Measurements from ENCODE around the gene KCNN1.
"Not testable (repeated sequence)": the region's sequence is repeated elsewhere in the genome, so short reads cannot be mapped to it uniquely, and the experiment has no call there.

The KCNN1 gene

DNA sequence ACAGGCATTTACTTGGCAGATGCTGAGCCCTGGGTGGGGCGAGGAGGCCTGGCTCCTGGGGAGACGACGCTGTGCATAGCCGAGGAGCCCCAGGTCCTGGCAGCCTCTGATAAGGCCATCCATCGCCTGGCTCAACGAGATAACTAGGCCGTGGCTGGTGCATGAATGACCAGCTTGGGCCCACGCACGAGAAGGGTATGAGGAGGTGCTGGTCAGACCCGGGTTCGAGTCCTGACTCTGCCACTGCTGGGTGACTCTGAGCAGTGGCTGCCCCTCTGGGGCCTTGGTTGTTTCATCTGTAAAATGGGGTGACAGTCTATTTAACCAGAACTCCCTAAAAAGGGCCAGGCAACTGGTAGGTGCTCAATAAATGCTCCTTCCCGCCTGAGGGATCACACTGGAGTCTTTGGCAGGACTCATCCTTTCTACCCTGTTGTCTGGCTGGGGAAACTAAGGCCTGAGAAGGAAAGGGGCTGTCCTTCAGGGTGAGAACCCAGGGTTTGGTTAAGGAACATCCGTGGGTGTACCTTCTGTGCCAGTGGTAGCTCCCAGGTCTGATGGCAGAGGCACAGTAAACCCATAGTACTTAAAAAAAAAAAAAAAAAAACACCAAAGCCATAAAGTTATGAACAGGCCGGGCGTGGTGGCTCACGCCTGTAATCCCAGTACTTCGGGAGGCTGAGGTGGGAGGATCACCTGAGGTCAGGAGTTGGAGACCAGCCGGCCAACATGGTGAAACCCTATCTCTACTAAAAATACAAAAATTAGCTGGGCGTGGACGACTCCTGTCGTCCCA is 33.0 kb downstream of the KCNN1 start:
- TF ChIP-seq LEF1 (IDR thresholded peaks at IDR 0.05; ENCODE audit: borderline replicate concordance): no peak
- TF ChIP-seq ZNF384 (IDR thresholded peaks at IDR 0.05): no peak
- no peak for TF ChIP-seq SUZ12 (IDR thresholded peaks at IDR 0.05)
- no peak for TF ChIP-seq ARNT (IDR thresholded peaks at IDR 0.05)
- TF ChIP-seq TARDBP (IDR thresholded peaks at IDR 0.05): no peak
- no peak for TF ChIP-seq ELF4 (IDR thresholded peaks at IDR 0.05)
- no peak for TF ChIP-seq HDGF (IDR thresholded peaks at IDR 0.05; ENCODE audit: borderline replicate concordance)
- TF ChIP-seq, protein P1, sequence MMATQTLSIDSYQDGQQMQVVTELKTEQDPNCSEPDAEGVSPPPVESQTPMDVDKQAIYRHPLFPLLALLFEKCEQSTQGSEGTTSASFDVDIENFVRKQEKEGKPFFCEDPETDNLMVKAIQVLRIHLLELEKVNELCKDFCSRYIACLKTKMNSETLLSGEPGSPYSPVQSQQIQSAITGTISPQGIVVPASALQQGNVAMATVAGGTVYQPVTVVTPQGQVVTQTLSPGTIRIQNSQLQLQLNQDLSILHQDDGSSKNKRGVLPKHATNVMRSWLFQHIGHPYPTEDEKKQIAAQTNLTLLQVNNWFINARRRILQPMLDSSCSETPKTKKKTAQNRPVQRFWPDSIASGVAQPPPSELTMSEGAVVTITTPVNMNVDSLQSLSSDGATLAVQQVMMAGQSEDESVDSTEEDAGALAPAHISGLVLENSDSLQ (IDR thresholded peaks at IDR 0.05): no peak
- POLR2A ChIA-PET: no interaction called here
- CTCF ChIA-PET: interaction anchor here (0.6 to 0.8 kb wide), 2 partner anchors 29 to 61 kb away, joined by 3 to 5 read pairs; no protein-coding TSS in a partner anchor
- no peak for DNase-seq (ENCODE audit: extremely low spot score)

DNA sequence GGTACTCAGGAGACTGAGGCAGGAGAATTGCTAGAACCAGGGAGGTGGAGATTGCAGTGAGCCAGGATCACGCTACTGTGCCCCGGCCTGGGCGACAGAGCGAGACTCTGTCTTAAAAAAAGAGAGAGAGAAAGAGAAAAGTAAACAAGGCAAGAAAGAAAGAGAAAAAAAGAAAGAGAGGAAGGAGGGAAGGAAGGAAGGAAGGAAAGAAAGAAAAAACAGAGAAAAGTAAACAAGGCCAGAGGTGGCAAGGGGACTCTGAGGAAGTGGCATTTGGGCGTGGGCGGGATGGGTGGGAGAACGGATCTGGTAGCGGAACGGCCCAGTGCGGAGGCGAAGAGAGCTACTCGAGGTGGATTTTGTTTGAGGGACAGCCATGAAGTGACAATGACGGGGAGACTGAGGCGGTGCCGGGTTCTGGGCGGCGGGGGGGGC is 33.6 kb downstream of the KCNN1 start:
- TF ChIP-seq BHLHE40 (IDR thresholded peaks at IDR 0.05; ENCODE audit: borderline replicate concordance) (no peak), HDGF (IDR thresholded peaks at IDR 0.05; ENCODE audit: borderline replicate concordance) (no peak)
- TF ChIP-seq, protein P1 (IDR thresholded peaks at IDR 0.05): no peak
- DNase-seq (ENCODE audit: extremely low spot score): no peak
- CTCF ChIA-PET: interaction anchor here (0.8 kb wide), 1 partner anchor 62 kb away, joined by 5 read pairs; no protein-coding TSS in a partner anchor
- POLR2A ChIA-PET: interaction anchor here (1.4 kb wide), 1 partner anchor 68 kb away, joined by 5 read pairs; the partner anchor contains the start of gene CCDC124

DNA sequence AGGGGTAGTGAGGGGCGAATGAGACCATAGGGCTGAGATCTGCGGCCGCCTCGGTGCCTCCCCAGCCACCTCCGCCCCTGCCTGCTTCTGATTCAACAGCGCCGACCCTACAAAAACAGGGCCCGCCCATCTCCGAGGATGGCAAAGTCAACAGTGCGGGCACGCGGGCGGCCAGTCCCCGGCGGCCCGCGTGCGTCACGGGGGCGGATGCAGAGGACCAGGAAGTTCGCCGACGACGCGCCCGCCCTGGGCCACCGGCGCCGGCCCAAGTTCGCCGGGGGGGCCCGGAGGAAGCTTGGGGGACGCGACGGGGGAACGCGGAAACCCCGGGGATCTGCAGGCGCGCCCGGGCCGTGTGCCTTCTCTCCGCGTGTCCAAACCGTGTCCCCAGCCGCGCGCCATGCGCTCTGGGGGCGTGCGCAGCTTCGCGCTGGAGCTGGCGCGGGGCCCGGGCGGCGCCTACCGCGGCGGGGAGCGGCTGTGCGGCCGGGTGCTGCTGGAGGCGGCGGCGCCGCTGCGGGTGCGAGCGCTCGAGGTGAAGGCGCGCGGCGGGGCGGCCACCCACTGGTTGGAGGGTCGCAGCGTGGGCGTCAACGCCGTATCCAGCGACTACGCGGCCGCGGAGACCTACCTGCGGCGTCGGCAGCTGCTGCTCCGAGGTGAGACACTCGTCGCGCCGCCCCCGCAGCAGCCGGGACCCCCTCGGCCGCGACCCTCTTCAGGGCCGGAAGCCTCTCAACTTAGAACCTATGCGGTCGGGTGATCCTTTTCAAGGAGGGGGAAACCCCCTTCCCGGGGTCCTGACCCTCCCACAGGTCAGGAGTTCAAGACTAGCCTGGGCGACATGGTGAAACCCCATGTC is 34.2 kb downstream of the KCNN1 start:
- TF ChIP-seq L3MBTL2 (conservative IDR thresholded peaks at IDR 0.05): peak; percentile 84
- TF ChIP-seq ARNT (IDR thresholded peaks at IDR 0.05): no peak
- peak; percentile 63 for DNase-seq (ENCODE audit: extremely low spot score)
- ChIA-PET POLR2A (interaction anchor here (1.2 to 1.4 kb wide), 2 partner anchors 69 to 142 kb away, joined by 4 to 5 read pairs; partner anchors contain the start of genes CCDC124 and RPL18A), CTCF (interaction anchor here (0.8 kb wide), 1 partner anchor 63 kb away, joined by 5 read pairs; no protein-coding TSS in a partner anchor)

DNA sequence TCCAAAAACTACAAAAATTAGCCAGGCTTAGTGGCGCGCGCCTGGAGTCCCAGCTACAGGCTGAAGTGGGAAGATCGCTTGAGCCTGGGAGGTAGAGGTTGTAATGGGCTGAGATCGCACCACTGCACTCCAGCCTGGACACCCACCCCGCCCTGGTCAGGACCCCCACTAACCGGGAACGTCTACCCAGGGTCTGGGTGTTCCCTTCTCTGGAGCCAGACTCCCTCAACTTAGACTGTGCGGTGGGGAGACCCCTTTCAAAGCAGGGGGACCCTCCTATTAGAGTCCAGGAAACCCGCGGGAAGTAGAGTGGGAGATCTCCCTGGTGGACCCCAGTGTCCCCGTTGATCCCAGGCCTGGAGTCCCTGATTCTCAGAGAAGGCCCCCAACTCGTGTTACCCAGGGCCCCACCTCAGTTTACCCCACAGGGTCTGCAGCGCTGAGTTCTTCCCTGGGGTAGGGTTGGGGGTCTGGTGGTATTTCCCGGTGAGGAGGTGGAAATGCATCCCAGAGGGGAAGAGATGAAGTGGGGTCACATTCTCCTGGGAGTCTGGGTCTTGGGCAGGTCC is 35.0 kb downstream of the KCNN1 start:
- TF ChIP-seq SP1 (IDR thresholded peaks at IDR 0.05): no peak
- TF ChIP-seq ELF4 (IDR thresholded peaks at IDR 0.05): no peak
- ChIA-PET CTCF (interaction anchor here (1.8 kb wide), 1 partner anchor 58 kb away, joined by 9 read pairs; no protein-coding TSS in a partner anchor), POLR2A (interaction anchor here (1.2 to 1.4 kb wide), 2 partner anchors 69 to 142 kb away, joined by 4 to 5 read pairs; partner anchors contain the start of genes CCDC124 and RPL18A)
- DNase-seq (ENCODE audit: extremely low spot score): no peak

DNA sequence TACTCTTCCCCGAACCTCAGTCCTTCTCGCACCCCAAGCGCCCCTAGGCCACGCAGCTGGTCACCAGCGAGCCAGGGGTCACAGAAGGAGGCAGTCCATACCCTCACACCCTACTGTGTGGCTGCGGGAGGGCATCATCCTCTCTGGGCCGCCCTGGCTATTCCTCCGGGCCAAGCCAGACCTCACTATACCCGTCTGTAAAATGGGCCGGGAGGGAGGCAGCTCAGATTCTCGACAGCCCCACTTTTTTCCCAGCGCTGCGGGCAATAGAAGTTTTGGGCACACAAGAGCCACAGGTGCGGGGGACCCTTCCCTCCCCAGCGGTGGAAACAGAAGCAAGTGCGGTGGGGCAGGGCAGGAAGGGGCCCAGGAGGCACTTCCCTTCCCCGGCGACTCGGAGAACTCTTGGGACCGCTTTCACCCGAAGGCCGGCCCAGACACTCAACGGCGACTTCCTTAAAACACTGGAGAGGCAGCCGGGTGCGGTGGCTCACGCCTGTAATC is 35.5 kb downstream of the KCNN1 start:
- TF ChIP-seq FOXM1 (IDR thresholded peaks at IDR 0.05; ENCODE audit: borderline replicate concordance) (no peak), TARDBP (IDR thresholded peaks at IDR 0.05) (no peak), SP1 (IDR thresholded peaks at IDR 0.05) (no peak), FOXA1 (IDR thresholded peaks at IDR 0.05) (no peak), L3MBTL2 (conservative IDR thresholded peaks at IDR 0.05) (no peak), ARNT (IDR thresholded peaks at IDR 0.05) (no peak), LEF1 (IDR thresholded peaks at IDR 0.05; ENCODE audit: borderline replicate concordance) (no peak), ELF4 (IDR thresholded peaks at IDR 0.05) (no peak), HDGF (IDR thresholded peaks at IDR 0.05; ENCODE audit: borderline replicate concordance) (no peak), BHLHE40 (IDR thresholded peaks at IDR 0.05; ENCODE audit: borderline replicate concordance) (no peak), SUZ12 (IDR thresholded peaks at IDR 0.05) (no peak), FOXK2 (IDR thresholded peaks at IDR 0.05) (no peak), CTBP1 (IDR thresholded peaks at IDR 0.05; ENCODE audit: borderline replicate concordance) (no peak)
- TF ChIP-seq, protein P1 (IDR thresholded peaks at IDR 0.05): no peak
- POLR2A ChIA-PET: no interaction called here
- CTCF ChIA-PET: interaction anchor here (1.8 kb wide), 1 partner anchor 58 kb away, joined by 9 read pairs; no protein-coding TSS in a partner anchor
- DNase-seq (ENCODE audit: extremely low spot score): no peak

DNA sequence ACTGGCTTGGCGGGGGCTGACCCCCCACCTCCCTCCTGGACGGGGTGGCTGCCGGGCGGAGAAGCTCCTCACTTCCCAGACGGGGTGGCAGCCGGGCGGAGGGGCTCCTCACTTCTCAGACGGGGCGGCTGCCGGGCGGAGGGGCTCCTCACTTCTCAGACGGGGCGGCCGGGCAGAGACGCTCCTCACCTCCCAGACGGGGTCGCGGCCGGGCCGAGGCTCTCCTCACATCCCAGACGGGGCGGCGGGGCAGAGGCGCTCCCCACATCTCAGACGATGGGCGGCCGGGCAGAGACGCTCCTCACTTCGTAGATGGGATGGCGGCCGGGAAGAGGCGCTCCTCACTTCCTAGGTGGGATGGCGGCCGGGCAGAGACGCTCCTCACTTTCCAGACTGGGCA is 38.8 kb downstream of the KCNN1 start:
- POLR2A ChIA-PET; DNase-seq (ENCODE audit: extremely low spot score); CTCF ChIA-PET: not testable (repeated sequence)
